Peyer's patch (tissue), 4 donors: Measurements from ENCODE around the gene ITGA11.

Source experiments
- POLR2A ChIP-seq, 2 donors: fragments of 450-650 bp; IDR thresholded peaks; one replicate each; pipeline ENCODE4 v1.5.1; 2017; ENCODE audit warnings: antibody characterized with exemption in 2 of 2, mild to moderate bottlenecking in 2 of 2, moderate library complexity in 2 of 2
- TF ChIP-seq, protein P1 (sequence below), 6 experiments: fragments of 450-650 bp in 4 of 6; fragments of 200-600 bp in 2 of 6; sonication (generic) in 1 of 6; IDR thresholded peaks; one replicate each; pipeline ENCODE4 v1.5.1; 2017 to 2019; ENCODE audit warnings: antibody characterized with exemption in 6 of 6, mild to moderate bottlenecking in 3 of 6, moderate library complexity in 1 of 6

GRCh38 chr15:68360721-68361120 is 71.2 kb downstream of the ITGA11 start:
- TF ChIP-seq POLR2A (IDR thresholded peaks at IDR 0.05): no peak
- TF ChIP-seq, protein P1, sequence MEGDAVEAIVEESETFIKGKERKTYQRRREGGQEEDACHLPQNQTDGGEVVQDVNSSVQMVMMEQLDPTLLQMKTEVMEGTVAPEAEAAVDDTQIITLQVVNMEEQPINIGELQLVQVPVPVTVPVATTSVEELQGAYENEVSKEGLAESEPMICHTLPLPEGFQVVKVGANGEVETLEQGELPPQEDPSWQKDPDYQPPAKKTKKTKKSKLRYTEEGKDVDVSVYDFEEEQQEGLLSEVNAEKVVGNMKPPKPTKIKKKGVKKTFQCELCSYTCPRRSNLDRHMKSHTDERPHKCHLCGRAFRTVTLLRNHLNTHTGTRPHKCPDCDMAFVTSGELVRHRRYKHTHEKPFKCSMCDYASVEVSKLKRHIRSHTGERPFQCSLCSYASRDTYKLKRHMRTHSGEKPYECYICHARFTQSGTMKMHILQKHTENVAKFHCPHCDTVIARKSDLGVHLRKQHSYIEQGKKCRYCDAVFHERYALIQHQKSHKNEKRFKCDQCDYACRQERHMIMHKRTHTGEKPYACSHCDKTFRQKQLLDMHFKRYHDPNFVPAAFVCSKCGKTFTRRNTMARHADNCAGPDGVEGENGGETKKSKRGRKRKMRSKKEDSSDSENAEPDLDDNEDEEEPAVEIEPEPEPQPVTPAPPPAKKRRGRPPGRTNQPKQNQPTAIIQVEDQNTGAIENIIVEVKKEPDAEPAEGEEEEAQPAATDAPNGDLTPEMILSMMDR (IDR thresholded peaks at IDR 0.05): no peak
